ENCODE results near the gene USP50. TPM values are rescaled to one million over a fixed set of nuclear protein-coding genes. Genes with fewer than 3 reads are reported as not detected.

Gene USP50
- total RNA-seq, 4 donors from 2014 or later = not detected

- no peaks in the 10 kb centered on the region for H3K36me3 ChIP-seq
- no peaks in the 10 kb centered on the region for H3K4me1 ChIP-seq
- H3K27ac ChIP-seq (replicated peaks in 1 of 4) = no peak overlapping the region
- no peaks in the 10 kb centered on the region for H3K9me3 ChIP-seq
- peaks cover 0 to 6% (median 0%) of the 10 kb centered on the region in 4 donors for H3K27me3 ChIP-seq
- TF ChIP-seq EP300 (IDR thresholded peaks at IDR 0.05) (no peak), CTCF (IDR thresholded peaks at IDR 0.05) (no peak), POLR2A (IDR thresholded peaks at IDR 0.05; ENCODE audit: low read depth) (no peak), POLR2AphosphoS5 (IDR thresholded peaks at IDR 0.05) (no peak)
- no peak overlapping the region for H3K4me3 ChIP-seq
- WGBS = 71% methylated on average over 2 of the region's 2 CpGs
- no peak for DNase-seq (ENCODE audit: extremely low spot score)
- intact Hi-C loops (cut with DNase I) = no loop called here
These were observed 3.6 kb downstream of the USP50 start for GRCh38 chr15:50542887-50543210.

- DNase-seq (ENCODE audit: extremely low spot score) = no peak
- TF ChIP-seq POLR2A (IDR thresholded peaks at IDR 0.05; ENCODE audit: low read depth) = no peak
- no peak for TF ChIP-seq EP300 (IDR thresholded peaks at IDR 0.05)
- TF ChIP-seq CTCF (IDR thresholded peaks at IDR 0.05) = no peak
- TF ChIP-seq POLR2AphosphoS5 (IDR thresholded peaks at IDR 0.05) = no peak
- Histone ChIP-seq H3K4me3 (no peak overlapping the region), H3K36me3 (no peaks in the 10 kb centered on the region), H3K4me1 (no peaks in the 10 kb centered on the region), H3K27me3 (no peaks in the 10 kb centered on the region), H3K27ac (replicated peaks in 1 of 4) (no peak overlapping the region), H3K9me3 (no peaks in the 10 kb centered on the region)
- intact Hi-C loops (cut with DNase I) = no loop called here
- WGBS = 59% methylated on average over 4 of the region's 4 CpGs
These were observed 14.7 kb downstream of the USP50 start for GRCh38 chr15:50531766-50532165.

- TF ChIP-seq EP300 (IDR thresholded peaks at IDR 0.05) (no peak), POLR2AphosphoS5 (IDR thresholded peaks at IDR 0.05) (no peak), CTCF (IDR thresholded peaks at IDR 0.05) (no peak), POLR2A (IDR thresholded peaks at IDR 0.05; ENCODE audit: low read depth) (no peak)
- WGBS = 90% methylated on average over 4 of the region's 4 CpGs
- H3K4me3 ChIP-seq = no peak overlapping the region
- intact Hi-C loops (cut with DNase I) = no loop called here
- no peaks in the 10 kb centered on the region for H3K4me1 ChIP-seq
- no peaks in the 10 kb centered on the region for H3K27me3 ChIP-seq
- no peak for DNase-seq (ENCODE audit: extremely low spot score)
- no peaks in the 10 kb centered on the region for H3K9me3 ChIP-seq
- H3K36me3 ChIP-seq = no peaks in the 10 kb centered on the region
- H3K27ac ChIP-seq (replicated peaks in 1 of 4) = no peak overlapping the region
These were observed 15.3 kb downstream of the USP50 start for GRCh38 chr15:50531163-50531562.

- WGBS = 57% methylated on average over 5 of the region's 5 CpGs
- Histone ChIP-seq H3K9me3 (no peaks in the 10 kb centered on the region), H3K4me3 (no peak overlapping the region), H3K36me3 (no peaks in the 10 kb centered on the region), H3K27ac (replicated peaks in 1 of 4) (no peak overlapping the region), H3K4me1 (no peaks in the 10 kb centered on the region), H3K27me3 (no peaks in the 10 kb centered on the region)
- no peak for DNase-seq (ENCODE audit: extremely low spot score)
- intact Hi-C loops (cut with DNase I) = no loop called here
- TF ChIP-seq POLR2AphosphoS5 (IDR thresholded peaks at IDR 0.05) (no peak), EP300 (IDR thresholded peaks at IDR 0.05) (no peak)
These were observed 22.6 kb downstream of the USP50 start for GRCh38 chr15:50523851-50524251.

GRCh38 chr15:50519740-50520425 lies 26.6 kb downstream of the USP50 start:
- peaks cover 0 to 6% (median 0%) of the 10 kb centered on the region in 4 donors for H3K9me3 ChIP-seq
- DNase-seq (ENCODE audit: extremely low spot score) = no peak

More at GRCh38 chr15:50519740-50520425, 26.6 kb downstream of the USP50 start:
- Histone ChIP-seq H3K27ac (replicated peaks in 1 of 4) (no peak overlapping the region), H3K27me3 (no peaks in the 10 kb centered on the region), H3K36me3 (no peaks in the 10 kb centered on the region), H3K4me1 (no peaks in the 10 kb centered on the region), H3K4me3 (no peak overlapping the region)
- no peak for TF ChIP-seq POLR2A (IDR thresholded peaks at IDR 0.05; ENCODE audit: low read depth)
- TF ChIP-seq POLR2AphosphoS5 (IDR thresholded peaks at IDR 0.05) = no peak
- TF ChIP-seq CTCF (IDR thresholded peaks at IDR 0.05) = no peak
- TF ChIP-seq EP300 (IDR thresholded peaks at IDR 0.05) = no peak
- intact Hi-C loops (cut with DNase I) = no loop called here
- 58% methylated on average over 7 of the region's 7 CpGs for WGBS
